T-helper 1 cell treated with Interleukin-12 subunit alpha and Interleukin-12 subunit beta and Interleukin-4 antibody, amounts not matched to agents 30 ng/mL and 1 ng/mL, for 36 hours (primary cell): ENCODE measurements around the gene DCHS1. TPM values are rescaled to one million over a fixed set of nuclear protein-coding genes. Genes with fewer than 3 reads are reported as not detected.
"Not testable (repeated sequence)": the region's sequence is repeated elsewhere in the genome, so short reads cannot be mapped to it uniquely, and the experiment has no call there.

Source experiments
- intact Hi-C: fragments of 100-400 bp; cut with micrococcal nuclease; formaldehyde crosslinking; loops from one replicate; pipeline ENCODE4 v1.15.1; 2024
- total RNA-seq: library from RNA; stranded (reverse); gene quantifications from 2 replicates; pipeline ENCODE4 v1.2.3, GENCODE V29; 2022

Gene DCHS1
- total RNA-seq, result 0.32 and 0.37 TPM in 2 replicates

- intact Hi-C loops, result no loop called here
These were observed at the start of gene DCHS1 for GRCh38 chr11:6655790-6656583. Gene DCHS1, minus strand, starts transcription at chr11:6655809. Its CDS starts 14,196 bp downstream, at chr11:6641613.

GRCh38 chr11:6703247-6704063, 47.8 kb upstream of the DCHS1 start:
- intact Hi-C loops, result no loop called here

DNA sequence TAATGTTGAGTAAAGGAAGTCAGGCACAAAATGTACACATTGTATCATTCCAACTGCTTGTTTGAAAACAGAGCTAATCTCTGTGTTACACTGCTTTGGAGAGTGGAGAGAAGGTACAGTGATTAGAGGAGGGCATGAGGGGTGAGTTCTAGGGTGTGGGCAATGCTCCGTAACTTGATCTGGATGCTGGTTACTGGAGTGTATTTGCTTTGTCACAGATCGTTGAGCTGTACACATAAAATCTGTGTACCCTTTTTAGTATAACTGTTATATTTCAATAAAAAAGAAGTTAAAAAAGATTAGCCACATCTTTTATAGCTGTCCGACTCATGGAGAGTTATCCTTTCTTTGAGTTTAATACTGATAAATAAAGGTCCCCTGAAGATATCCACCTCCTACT, 46.3 kb upstream of the DCHS1 start:
- intact Hi-C loops, result not testable (repeated sequence)

GRCh38 chr11:6695377-6695776, 39.8 kb upstream of the DCHS1 start:
- intact Hi-C loops, result no loop called here

- intact Hi-C loops, result loop anchor here (1.0 kb wide), 1 partner anchor 11 kb away; the partner anchor contains the start of gene MRPL17
These were observed 38.6 kb upstream of the DCHS1 start for GRCh38 chr11:6694229-6694535.

DNA sequence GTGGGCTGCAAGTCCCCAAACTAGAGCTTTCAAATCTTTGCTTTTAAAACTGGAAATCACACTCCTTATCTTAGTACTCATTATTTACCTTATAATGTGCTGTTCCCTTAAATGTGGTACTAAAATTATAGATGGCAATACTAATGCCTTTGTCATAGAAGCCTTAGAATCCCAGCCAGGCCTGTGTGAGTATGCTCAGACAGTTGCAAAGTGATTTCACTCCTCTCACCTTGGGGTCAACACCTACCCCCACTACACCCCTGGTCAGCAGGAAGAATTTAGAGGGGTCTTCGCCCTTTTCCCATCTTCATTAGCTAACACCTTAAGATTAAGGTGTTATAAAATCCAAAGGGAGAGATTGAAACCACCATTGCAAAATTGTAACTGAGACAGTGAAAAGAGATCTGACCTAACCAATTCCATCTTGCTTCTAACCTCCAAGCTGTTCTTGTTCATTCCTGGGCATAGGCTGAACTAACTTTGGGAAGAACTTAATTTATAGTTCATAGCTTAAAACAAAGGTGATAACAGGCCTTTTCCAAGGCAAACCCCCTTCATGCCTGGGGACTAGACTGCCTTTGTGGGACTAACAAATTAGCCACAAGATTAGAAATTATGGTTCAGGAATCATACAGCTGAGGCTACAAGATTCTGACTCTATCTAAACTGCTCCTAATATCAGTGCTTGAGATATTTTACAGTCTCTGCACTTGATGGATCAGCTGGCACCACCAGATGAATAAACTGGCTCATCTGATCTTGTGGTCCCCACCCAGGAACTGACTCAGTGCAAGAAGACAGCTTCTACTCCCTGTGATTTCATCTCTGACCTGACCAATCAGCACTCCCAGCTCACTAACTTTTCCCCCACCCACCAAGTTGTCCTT, 38.0 kb upstream of the DCHS1 start:
- intact Hi-C loops, result loop anchor here (1.0 kb wide), 1 partner anchor 10 kb away; the partner anchor contains the start of gene MRPL17

- intact Hi-C loops, result no loop called here
These were observed 36.5 kb upstream of the DCHS1 start for GRCh38 chr11:6692128-6692527.

- intact Hi-C loops, result not testable (repeated sequence)
These were observed 35.0 kb upstream of the DCHS1 start for GRCh38 chr11:6690431-6691132.

DNA sequence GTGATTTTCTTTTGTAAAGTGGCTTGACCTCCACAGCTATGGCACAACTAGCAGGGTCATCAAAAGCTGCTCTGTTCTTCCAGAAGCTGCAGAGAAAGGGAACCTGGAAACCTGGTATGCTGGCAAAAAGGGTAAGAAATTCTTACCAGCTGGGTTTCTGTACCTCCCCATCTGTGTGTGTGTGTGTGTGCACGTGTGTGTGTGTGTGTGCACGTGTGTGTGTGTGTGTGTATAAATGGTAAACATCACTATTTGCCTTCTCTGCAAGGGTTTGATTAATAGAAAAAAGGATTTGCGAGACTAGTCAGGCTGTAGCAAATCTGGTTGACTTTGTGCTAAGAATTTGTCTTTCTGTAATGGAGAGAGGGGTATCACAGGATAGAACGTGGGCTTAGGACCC, 32.3 kb upstream of the DCHS1 start:
- intact Hi-C loops, result loop anchor here (10.0 kb wide), 2 partner anchors 827 to 1063 kb away; partner anchors contain the start of genes PPFIBP2 and TRIM34

DNA sequence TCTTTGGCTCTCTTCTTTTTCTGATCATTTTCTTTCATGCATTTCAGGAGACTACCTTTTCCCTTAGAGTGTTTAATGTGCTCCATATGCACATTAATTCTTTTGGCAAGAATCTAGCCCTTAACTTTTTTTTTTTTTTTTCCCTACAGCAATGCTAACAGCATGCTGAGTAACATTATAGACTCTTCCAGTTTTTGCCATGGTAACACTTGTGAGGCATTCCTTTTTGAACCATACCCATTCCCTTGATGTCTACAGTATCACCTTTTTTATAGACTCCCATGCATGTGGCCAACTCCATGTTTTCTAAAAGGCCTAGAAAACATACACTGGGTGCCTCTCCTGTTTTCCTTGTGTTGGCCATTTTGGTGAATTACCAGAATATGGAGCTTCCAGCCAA, 30.4 kb upstream of the DCHS1 start:
- intact Hi-C loops, result loop anchor here (10.0 kb wide), 2 partner anchors 829 to 1061 kb away; partner anchors contain the start of genes PPFIBP2 and TRIM34

GRCh38 chr11:6684068-6684467, 28.5 kb upstream of the DCHS1 start:
- intact Hi-C loops, result loop anchor here (10.0 kb wide), 2 partner anchors 831 to 1059 kb away; partner anchors contain the start of genes PPFIBP2 and TRIM34

- intact Hi-C loops, result loop anchor here (1.0 to 10.0 kb wide), 18 partner anchors 9 to 1058 kb away; partner anchors contain the start of genes ARFIP2, ILK, PPFIBP2 and RRP8
These were observed 27.6 kb upstream of the DCHS1 start, which contains the start of gene MRPL17 for GRCh38 chr11:6682936-6683861. Gene MRPL17, minus strand, starts transcription at chr11:6683340. Its CDS starts 44 bp downstream, at chr11:6683296.

- intact Hi-C loops, result loop anchor here (1.0 to 10.0 kb wide), 4 partner anchors 8 to 1058 kb away; partner anchors contain the start of genes PPFIBP2 and TRIM34
These were observed 27.0 kb upstream of the DCHS1 start for GRCh38 chr11:6682591-6682935.

DNA sequence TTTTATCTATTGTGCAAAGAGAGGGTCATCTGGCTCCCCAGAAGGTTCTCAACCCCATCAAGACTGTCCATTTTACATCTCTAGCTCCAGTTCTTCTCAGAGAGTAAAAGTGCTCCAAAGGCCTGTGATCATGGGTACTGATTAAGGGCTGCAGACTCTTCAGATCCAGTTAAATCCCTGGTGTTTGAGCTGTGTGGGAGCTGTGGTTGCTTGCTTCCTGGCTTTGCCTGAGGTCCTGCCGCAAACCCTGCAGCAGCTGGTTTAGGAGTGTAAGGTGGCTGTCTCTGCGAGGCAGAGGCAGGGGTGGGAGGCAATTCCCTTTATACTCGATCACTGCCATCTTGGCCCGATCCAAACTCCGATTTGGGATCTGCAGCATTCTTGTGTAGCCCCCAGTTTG, 26.3 kb upstream of the DCHS1 start:
- intact Hi-C loops, result loop anchor here (1.0 to 10.0 kb wide), 4 partner anchors 8 to 1057 kb away; partner anchors contain the start of genes PPFIBP2 and TRIM34

DNA sequence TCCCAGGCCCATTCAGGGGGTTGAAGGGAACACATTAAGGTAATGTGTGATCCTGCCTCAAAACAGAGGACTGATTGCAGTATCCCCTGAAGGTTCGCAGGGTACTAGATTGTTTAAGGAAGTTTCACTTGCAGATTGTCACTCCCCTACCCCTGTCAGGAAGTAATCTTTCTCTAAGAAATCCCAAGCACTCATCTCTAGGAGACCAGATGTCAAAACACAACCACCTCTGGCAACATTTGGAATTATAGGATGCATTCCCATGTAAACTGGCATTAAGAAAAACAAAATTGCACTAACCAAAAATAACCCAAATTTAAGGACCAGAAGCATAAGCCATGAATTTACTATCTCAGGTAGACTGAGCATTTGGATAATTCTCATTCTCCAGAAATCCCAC, 25.9 kb upstream of the DCHS1 start:
- intact Hi-C loops, result loop anchor here (10.0 kb wide), 2 partner anchors 833 to 1057 kb away; partner anchors contain the start of genes PPFIBP2 and TRIM34

GRCh38 chr11:6677018-6677417, 21.4 kb upstream of the DCHS1 start:
- intact Hi-C loops, result no loop called here

GRCh38 chr11:6674862-6675261, 19.3 kb upstream of the DCHS1 start:
- intact Hi-C loops, result loop anchor here (1.0 kb wide), 1 partner anchor 7 kb away; no protein-coding TSS in a partner anchor

DNA sequence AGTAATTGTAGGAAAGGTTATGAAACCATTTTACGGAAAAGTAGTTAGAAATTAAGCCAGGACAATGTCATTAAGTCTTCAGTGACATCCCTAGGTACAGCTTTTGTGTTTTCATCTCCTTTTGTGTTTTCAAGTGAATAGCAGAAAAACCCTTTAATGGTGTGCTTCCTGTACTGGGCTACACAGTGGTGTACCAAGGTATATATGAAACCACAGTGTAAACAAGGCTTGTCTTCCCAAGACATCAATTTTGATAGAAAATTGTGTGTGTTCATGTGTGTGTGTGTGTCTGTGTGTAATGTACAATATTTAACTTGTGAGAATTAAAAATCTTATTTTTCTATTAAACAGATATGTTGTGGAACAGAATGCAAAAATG, 18.6 kb upstream of the DCHS1 start:
- intact Hi-C loops, result loop anchor here (1.0 kb wide), 1 partner anchor 8 kb away; no protein-coding TSS in a partner anchor
